ENCODE results near the gene LRCH3.

DNA sequence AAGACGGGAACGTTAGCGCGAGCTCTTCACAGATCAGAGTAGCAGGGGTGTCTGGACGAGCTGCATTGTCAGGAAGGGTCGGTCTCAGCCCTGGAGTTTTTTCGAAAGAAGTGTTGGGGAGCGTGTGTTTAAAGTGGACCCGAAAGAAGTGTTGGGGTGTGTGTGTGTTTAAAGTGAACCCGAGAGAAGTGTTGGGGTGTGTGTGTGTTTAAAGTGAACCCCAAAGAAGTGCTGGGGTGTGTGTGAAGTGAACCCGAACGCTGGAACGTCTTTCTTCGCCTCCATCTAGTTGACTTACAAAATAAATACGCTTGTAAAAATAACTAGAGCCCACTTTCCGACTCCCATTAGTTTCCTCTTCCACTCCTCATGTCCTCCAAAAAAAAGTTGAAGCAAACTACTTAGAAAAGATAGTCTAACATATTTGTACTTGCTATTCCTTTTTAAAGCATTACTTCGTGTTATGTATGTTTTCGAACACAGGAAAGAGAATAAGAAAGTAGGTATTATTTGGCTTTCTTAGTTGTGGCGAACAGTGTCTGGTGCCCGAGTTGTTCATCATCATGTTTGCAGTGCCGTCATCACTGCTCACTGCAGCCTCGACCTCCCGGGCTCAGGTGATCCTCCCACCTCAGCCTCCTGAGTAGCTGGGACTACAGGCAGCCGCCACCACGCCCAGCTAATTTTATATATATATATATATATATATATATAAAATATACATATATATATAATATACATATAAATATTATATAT, 1.0 kb downstream of the LRCH3 start:
- TF ChIP-seq EZH2 (IDR thresholded peaks at IDR 0.05) (no peak), POLR2AphosphoS5 (IDR thresholded peaks at IDR 0.05; ENCODE audit: borderline replicate concordance, low read depth, low read length) (no peak)
